Effector memory CD8-positive, alpha-beta T cell (primary cell): ENCODE measurements around the gene NDST1.
A peak's percentile ranks its signal among the peaks of the same experiment; 100 is the strongest.

ENCODE experiments used
- ATAC-seq: fragments of 150-1000 bp; cut with Tn5 transposase; replicated peaks from 2 replicates; pipeline ENCODE4 v1.10.0; 2021; ENCODE audit warnings: mild to moderate bottlenecking, moderate library complexity
- DNase-seq, 3 experiments: peaks; one replicate each; pipeline ENCODE4 v3.0.0; 2021
- H3K27ac Mint-ChIP-seq, 2 donors: one replicate each; pipeline ENCODE4 v1.8.0; 2022; ENCODE audit warnings: mild to moderate bottlenecking in 2 of 2, mixed read lengths in 2 of 2, moderate library complexity in 2 of 2
- H3K27me3 Mint-ChIP-seq, 2 donors: one replicate each; pipeline ENCODE4 v1.8.0; 2022; ENCODE audit warnings: mixed read lengths in 2 of 2
- H3K36me3 Mint-ChIP-seq: one replicate; pipeline ENCODE4 v1.8.0; 2022; ENCODE audit warnings: mild to moderate bottlenecking, moderate library complexity, mixed read lengths; ENCODE audit not compliant: insufficient read depth
- H3K4me1 Mint-ChIP-seq, 2 donors: one replicate each; pipeline ENCODE4 v1.8.0; 2022; ENCODE audit warnings: low read depth in 2 of 2, mixed read lengths in 2 of 2
- H3K4me3 Mint-ChIP-seq, 2 donors: one replicate each; pipeline ENCODE4 v1.8.0; 2022; ENCODE audit warnings: mild to moderate bottlenecking in 2 of 2, mixed read lengths in 2 of 2, moderate library complexity in 2 of 2
- H3K9me3 Mint-ChIP-seq, 2 donors: one replicate each; pipeline ENCODE4 v1.8.0; 2022; ENCODE audit warnings: mixed read lengths in 2 of 2

NDST1 gene

DNA sequence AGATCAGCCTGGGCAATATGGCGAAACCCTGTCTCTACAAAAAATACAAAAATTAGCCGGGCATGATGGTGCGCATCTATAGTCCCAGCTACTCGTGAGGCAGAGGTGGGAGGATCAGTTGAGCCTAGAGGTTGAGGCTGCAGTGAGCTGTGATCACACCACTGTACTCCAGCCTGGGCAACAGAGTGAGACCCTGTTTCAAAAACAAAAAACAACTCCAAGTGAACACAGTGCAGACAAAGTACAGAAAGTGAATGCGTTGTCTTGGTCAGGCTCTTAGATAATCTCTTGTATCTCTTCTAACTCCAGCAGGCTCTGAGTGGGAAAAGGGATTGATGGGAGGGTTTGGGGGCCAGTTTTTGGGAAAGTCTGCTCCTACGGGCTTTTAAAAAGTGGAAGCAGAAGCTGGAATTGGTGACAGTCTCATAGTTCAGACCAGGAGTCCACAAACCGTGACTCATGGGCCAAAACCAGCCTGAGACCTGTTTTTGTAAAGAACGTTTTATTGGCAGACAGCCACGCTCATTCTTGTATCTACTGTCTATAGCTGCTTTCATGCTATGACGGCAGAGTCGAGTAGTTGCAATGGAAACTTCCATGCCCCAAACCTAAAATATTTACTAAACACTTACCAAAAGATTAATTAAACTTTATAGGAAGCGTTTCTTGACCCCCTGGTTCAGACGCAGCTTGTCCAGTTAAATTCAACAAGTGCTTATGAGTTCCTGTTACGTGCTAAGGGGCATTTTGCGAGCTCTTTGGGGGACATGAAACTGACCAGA lies 32.9 kb downstream of the NDST1 start:
- peaks cover 3% of the 10 kb centered on the region for H3K36me3 Mint-ChIP-seq
- H3K4me1 Mint-ChIP-seq: no peaks in the 10 kb centered on the region
- H3K27me3 Mint-ChIP-seq: peaks cover 0 to 7% of the 10 kb centered on the region in 2 donors
- H3K27ac Mint-ChIP-seq: no peak overlapping the region
- no peaks in the 10 kb centered on the region for H3K9me3 Mint-ChIP-seq
- no peak overlapping the region for H3K4me3 Mint-ChIP-seq
- DNase-seq (no peak), ATAC-seq (no peak)

DNA sequence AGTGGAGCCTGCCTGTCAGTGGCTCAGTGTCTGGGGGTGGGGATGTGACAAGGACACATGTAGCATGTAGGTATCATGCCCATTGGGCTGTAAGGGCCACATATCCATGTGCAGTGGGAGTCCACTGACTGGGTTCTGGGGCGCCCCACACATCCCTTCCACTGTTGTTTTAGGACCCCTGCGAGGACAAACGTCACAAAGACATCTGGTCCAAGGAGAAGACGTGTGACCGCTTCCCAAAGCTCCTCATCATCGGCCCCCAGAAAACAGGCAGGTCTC lies 33.4 kb downstream of the NDST1 start:
- H3K27me3 Mint-ChIP-seq: peaks cover 0 to 7% of the 10 kb centered on the region in 2 donors
- no peak for DNase-seq
- H3K9me3 Mint-ChIP-seq: no peaks in the 10 kb centered on the region
- H3K4me3 Mint-ChIP-seq: no peak overlapping the region
- H3K4me1 Mint-ChIP-seq: no peaks in the 10 kb centered on the region
- no peak for ATAC-seq
- peaks cover 3% of the 10 kb centered on the region for H3K36me3 Mint-ChIP-seq
- H3K27ac Mint-ChIP-seq: no peak overlapping the region

- Mint-ChIP-seq H3K4me1 (no peaks in the 10 kb centered on the region), H3K36me3 (peaks cover 3% of the 10 kb centered on the region), H3K4me3 (no peak overlapping the region), H3K27me3 (peaks cover 0 to 7% of the 10 kb centered on the region in 2 donors), H3K27ac (no peak overlapping the region), H3K9me3 (no peaks in the 10 kb centered on the region)
- no peak for DNase-seq
- no peak for ATAC-seq
Measured at GRCh38 chr5:150541895-150542294, 34.0 kb downstream of the NDST1 start.

DNA sequence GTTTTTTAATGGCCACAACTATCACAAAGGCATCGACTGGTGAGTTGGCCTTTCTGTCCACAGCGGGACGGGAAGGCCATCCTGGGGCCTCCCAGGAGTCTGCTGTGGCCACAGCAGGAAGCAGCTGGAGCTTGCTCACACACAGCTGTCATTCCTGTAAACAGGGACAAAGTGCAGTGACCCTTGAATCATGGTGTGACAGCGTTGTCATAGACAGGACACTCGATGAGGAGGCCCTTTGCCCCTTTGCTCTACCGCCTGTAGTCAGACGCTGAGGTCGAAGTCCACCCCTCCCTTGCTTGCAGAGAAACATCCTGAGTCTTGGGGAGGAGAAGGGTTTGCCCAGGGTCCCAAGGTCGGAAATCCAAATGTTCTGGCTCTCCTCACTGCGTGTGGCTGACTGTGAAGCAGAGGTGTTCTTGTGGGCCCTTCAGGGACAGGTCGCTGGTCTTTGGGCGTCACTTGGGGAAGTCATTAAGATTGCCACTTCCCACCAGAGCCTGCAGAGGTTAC lies 35.1 kb downstream of the NDST1 start:
- ATAC-seq (no peak), DNase-seq (no peak)
- Mint-ChIP-seq H3K27me3 (peaks cover 0 to under 1% of the 10 kb centered on the region in 2 donors), H3K36me3 (peaks cover 3% of the 10 kb centered on the region), H3K27ac (no peak overlapping the region), H3K9me3 (no peaks in the 10 kb centered on the region), H3K4me3 (no peak overlapping the region), H3K4me1 (no peaks in the 10 kb centered on the region)

- H3K27ac Mint-ChIP-seq: no peak overlapping the region
- peak; percentile 87 for ATAC-seq
- no peaks in the 10 kb centered on the region for H3K9me3 Mint-ChIP-seq
- H3K36me3 Mint-ChIP-seq: peaks cover 8% of the 10 kb centered on the region
- H3K27me3 Mint-ChIP-seq: peaks cover 0 to 11% of the 10 kb centered on the region in 2 donors
- H3K4me1 Mint-ChIP-seq: no peaks in the 10 kb centered on the region
- peak; percentile 47 to 55 (median 51) for DNase-seq
- no peak overlapping the region for H3K4me3 Mint-ChIP-seq
Measured at GRCh38 chr5:150544611-150545219, 36.8 kb downstream of the NDST1 start.

GRCh38 chr5:150545246-150545645 lies 37.3 kb downstream of the NDST1 start:
- ATAC-seq: no peak

GRCh38 chr5:150548123-150548522 lies 40.2 kb downstream of the NDST1 start:
- Mint-ChIP-seq H3K27ac (no peak overlapping the region), H3K4me3 (no peak overlapping the region), H3K4me1 (no peaks in the 10 kb centered on the region), H3K9me3 (no peaks in the 10 kb centered on the region), H3K36me3 (peaks cover 8% of the 10 kb centered on the region), H3K27me3 (peaks cover 0 to 20% of the 10 kb centered on the region in 2 donors)
- no peak for ATAC-seq
- no peak for DNase-seq

More at GRCh38 chr5:150545246-150545645, 37.3 kb downstream of the NDST1 start:
- Mint-ChIP-seq H3K27me3 (peaks cover 0 to 11% of the 10 kb centered on the region in 2 donors), H3K27ac (no peak overlapping the region), H3K4me3 (peak overlapping the region in 1 of 2 donors; percentile 5), H3K4me1 (no peaks in the 10 kb centered on the region), H3K36me3 (peaks cover 8% of the 10 kb centered on the region), H3K9me3 (no peaks in the 10 kb centered on the region)
- no peak for DNase-seq

- peaks cover 0 to 20% of the 10 kb centered on the region in 2 donors for H3K27me3 Mint-ChIP-seq
- H3K27ac Mint-ChIP-seq: no peak overlapping the region
- ATAC-seq (no peak), DNase-seq (no peak)
- peaks cover 8% of the 10 kb centered on the region for H3K36me3 Mint-ChIP-seq
- no peak overlapping the region for H3K4me3 Mint-ChIP-seq
- H3K4me1 Mint-ChIP-seq: no peaks in the 10 kb centered on the region
- no peaks in the 10 kb centered on the region for H3K9me3 Mint-ChIP-seq
Measured at GRCh38 chr5:150549735-150550134, 41.8 kb downstream of the NDST1 start.

- Mint-ChIP-seq H3K4me3 (no peak overlapping the region), H3K27ac (no peak overlapping the region), H3K36me3 (peaks cover 8% of the 10 kb centered on the region), H3K9me3 (no peaks in the 10 kb centered on the region), H3K4me1 (no peaks in the 10 kb centered on the region), H3K27me3 (peaks cover 0 to 20% of the 10 kb centered on the region in 2 donors)
- no peak for DNase-seq
- no peak for ATAC-seq
Measured at GRCh38 chr5:150550286-150550685, 42.4 kb downstream of the NDST1 start.

GRCh38 chr5:150551066-150551465 lies 43.1 kb downstream of the NDST1 start:
- no peak for ATAC-seq
- H3K36me3 Mint-ChIP-seq: peaks cover 4% of the 10 kb centered on the region
- H3K4me3 Mint-ChIP-seq: no peak overlapping the region
- no peaks in the 10 kb centered on the region for H3K4me1 Mint-ChIP-seq
- no peak overlapping the region for H3K27ac Mint-ChIP-seq
- H3K9me3 Mint-ChIP-seq: no peaks in the 10 kb centered on the region
- peaks cover 0 to 20% of the 10 kb centered on the region in 2 donors for H3K27me3 Mint-ChIP-seq
- no peak for DNase-seq

DNA sequence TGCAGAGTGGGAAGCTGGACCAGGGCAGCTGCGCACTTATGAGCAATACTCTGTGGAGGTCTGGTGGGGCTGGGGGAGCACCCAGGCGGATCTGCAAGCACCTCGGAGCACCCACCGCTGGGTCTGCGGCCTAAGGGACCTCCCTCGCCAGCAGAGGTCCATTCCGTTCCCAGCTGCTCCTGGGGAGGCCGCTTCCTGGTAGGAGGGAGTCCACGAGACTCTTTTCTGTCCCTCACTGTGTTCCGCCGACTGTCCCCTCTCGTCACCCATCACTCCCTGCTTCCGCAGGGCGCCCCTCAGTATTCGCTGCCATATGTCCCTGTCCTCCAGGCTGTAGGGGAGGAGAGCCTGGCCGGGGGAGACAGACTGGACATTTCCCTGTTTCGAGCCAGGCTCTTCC lies 45.5 kb downstream of the NDST1 start:
- H3K27me3 Mint-ChIP-seq: peaks cover 0 to 29% of the 10 kb centered on the region in 2 donors

GRCh38 chr5:150553911-150554310 lies 46.0 kb downstream of the NDST1 start:
- ATAC-seq (no peak), DNase-seq (no peak)
- H3K9me3 Mint-ChIP-seq: no peaks in the 10 kb centered on the region
- H3K36me3 Mint-ChIP-seq: peaks cover 3% of the 10 kb centered on the region
- no peak overlapping the region for H3K27ac Mint-ChIP-seq
- no peaks in the 10 kb centered on the region for H3K4me1 Mint-ChIP-seq
- H3K4me3 Mint-ChIP-seq: no peak overlapping the region
- H3K27me3 Mint-ChIP-seq: peaks cover 0 to 26% of the 10 kb centered on the region in 2 donors

More for the DNA sequence above, 45.5 kb downstream of the NDST1 start:
- H3K4me1 Mint-ChIP-seq: no peaks in the 10 kb centered on the region
- H3K9me3 Mint-ChIP-seq: no peaks in the 10 kb centered on the region
- H3K27ac Mint-ChIP-seq: no peak overlapping the region
- no peak overlapping the region for H3K4me3 Mint-ChIP-seq
- ATAC-seq (no peak), DNase-seq (no peak)
- peaks cover 4% of the 10 kb centered on the region for H3K36me3 Mint-ChIP-seq

- Mint-ChIP-seq H3K9me3 (no peaks in the 10 kb centered on the region), H3K4me3 (no peak overlapping the region), H3K27ac (no peak overlapping the region), H3K4me1 (no peaks in the 10 kb centered on the region), H3K27me3 (peaks cover 0 to 18% of the 10 kb centered on the region in 2 donors), H3K36me3 (no peaks in the 10 kb centered on the region)
- no peak for ATAC-seq
- DNase-seq: no peak
Measured at GRCh38 chr5:150554857-150555256, 46.9 kb downstream of the NDST1 start.

- DNase-seq (no peak), ATAC-seq (no peak)
- Mint-ChIP-seq H3K4me1 (no peaks in the 10 kb centered on the region), H3K4me3 (no peak overlapping the region), H3K36me3 (no peaks in the 10 kb centered on the region), H3K9me3 (no peaks in the 10 kb centered on the region), H3K27me3 (peaks cover 0 to 18% of the 10 kb centered on the region in 2 donors), H3K27ac (no peak overlapping the region)
Measured at GRCh38 chr5:150556106-150556505, 48.2 kb downstream of the NDST1 start.
